Activated CD4-positive, alpha-beta T cell treated with anti-CD3 and anti-CD28 coated beads, Interleukin-2, amount 50 U/mL, for 4 hours (primary cell): ENCODE results near the gene TACO1.
A peak's percentile ranks its signal among the peaks of the same experiment; 100 is the strongest.

ENCODE experiments used
- DNase-seq, 2 experiments: peaks; one replicate each; pipeline ENCODE4 v3.0.0-alpha.2; 2020

TACO1 gene

DNA sequence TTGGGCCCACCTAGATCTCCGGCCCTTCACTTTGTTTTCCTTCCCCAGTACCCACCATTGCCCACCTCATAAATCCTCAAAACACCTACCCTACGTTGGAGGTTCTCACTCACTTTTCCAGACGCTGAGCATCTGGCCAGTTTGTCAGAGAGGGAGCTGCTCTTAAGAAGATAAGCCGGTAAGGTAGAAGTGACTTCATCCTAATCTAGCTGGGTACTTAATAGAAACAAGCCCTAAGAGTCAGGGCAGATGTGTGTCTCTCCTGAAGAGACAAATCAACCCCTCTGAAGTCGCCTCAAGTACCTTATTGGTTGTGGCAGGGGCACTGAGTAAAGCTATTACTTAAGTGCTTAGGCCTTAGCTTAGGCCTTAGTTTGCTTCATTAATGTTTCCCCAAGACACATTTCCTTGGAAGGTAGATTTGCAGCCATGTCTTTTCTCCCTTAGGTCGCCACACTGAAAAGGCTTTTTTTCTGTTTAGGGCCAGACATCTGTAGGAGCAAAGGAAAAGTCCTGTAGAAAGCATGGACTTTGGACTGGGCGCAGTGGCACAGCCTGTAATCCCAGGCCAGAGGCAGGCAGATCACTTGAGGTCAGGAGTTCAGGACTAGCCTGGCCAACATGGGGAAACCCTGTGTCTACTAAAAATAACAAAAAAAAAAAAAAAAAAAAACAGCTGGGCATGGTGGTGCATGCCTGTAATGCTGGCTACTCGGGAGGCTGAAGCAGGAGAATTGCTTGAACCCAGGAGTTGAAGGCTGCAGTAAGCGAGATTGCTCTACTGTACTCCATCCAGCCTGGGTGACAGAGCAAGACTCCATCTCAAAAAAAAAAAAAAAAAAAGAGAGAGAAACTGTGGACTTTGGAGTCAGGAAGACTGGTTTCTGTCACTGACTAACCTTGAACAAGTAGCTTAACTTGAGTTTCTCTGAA, 1.0 kb downstream of the TACO1 start:
- DNase-seq, result no peak

DNA sequence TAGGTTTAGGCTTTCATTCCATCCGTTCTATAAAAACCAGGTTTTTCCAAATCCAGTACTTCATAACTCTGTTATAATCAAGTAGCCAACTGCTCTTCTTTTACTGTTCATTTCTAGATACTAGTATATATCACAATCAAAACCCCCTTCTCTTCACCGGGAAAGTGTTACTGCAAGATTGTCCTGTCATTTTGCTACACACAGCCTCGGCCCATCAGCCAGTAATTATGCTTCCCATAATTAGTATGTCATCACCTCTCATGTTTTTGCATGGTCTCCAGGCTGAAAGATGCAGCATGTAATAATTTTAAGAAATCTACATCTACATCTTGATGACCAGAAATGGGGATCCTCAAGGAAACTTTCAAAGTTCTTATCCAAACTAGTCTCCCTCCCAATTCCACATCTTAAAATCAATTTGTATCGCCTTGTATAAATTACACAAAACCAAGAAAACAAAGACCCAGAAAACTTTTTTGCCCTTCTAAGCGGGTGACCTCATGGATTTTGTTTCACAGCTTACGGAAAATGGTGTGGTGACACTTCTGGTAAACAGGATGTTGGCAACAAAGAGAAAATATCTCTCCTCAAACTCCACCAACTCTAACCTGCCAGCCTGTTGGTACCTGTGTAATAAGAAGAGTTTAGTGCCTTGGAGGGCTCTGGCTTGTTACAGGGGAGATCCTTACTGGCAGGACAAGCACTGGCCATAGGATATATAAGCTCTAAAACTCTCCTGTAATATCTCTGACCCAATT, 9.3 kb downstream of the TACO1 start:
- DNase-seq, result peak in 1 of 2 experiments; percentile 17

DNA sequence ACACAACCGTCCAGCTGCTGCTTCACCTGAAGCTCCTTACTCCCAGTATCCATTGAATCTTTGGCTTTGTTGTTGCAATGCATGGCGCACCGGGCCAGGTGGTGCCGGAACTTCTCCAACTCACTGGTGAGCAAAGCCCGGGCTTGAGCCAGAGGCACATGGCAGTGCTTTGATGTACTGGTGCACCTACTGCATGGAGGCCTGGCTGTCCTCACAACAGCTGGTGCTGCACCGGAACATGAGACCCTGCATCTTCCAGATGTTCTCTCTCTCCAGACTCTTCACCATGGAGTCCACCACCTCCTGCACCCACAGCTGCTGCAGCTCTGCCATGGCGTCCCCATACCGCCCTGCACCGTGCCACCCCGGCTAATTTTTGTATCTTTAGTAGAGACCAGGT, 10.2 kb downstream of the TACO1 start:
- no peak for DNase-seq

DNA sequence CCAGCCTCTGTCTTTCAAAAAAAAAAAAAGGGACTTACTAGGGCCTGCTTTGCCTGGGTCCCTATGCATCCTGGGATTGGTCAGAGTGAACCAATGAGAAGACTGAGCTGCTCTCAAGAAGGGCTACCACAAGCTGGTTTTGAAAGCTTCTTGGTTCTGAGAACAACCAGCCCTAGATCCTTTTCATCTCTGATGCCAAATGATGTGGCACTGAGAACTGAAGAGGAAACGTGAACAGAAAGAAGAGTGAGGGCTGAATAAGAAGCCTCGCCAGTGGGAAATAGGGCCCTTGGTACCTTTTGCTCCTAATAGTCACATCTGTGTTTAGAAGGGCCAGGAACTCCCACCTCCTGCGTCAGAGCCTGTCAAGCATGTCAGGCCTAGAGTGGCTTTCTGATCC, 10.7 kb downstream of the TACO1 start:
- peak in 1 of 2 experiments; percentile 11 for DNase-seq

DNA sequence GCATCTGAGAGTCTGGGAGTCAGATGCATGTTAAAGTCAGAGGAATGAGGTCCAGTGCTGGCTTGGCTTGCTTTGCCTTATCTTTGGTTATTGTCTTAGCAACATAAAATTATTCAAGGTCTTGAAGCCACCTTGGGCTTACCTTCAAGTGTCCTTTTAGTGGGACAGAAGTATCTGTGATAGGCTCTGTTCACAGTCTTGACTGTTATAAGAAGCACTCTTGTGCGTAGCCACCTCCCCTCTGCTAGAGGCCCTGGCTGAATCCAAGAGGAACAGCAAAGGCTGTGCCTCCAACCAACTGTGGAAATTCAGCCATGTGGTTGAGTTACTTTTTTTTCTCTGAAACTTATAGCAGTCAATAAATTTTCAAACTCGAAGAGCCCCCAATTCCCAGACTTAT, 13.0 kb downstream of the TACO1 start:
- no peak for DNase-seq

DNA sequence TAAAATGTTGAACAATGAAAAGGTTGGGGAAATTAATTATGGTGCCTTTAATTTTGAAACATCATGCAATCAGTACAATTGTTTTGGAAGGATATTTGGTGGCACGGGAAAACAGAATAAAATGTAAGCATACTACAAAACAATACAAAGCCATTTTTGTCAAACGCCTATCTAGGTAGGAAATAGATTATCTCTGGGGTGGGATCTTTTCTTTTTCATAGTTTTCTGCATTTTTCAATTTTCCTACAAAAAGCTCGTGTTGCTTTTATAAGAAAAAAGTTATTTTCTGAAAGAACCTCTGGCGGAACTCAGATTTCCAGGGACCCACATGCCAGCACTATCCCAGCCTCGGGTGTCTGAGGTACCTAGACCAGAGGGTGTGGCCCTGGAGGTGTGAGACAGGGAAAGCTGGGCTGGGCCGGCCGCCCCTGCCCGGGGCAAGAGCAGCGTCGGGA, 20.6 kb downstream of the TACO1 start:
- no peak for DNase-seq

DNA sequence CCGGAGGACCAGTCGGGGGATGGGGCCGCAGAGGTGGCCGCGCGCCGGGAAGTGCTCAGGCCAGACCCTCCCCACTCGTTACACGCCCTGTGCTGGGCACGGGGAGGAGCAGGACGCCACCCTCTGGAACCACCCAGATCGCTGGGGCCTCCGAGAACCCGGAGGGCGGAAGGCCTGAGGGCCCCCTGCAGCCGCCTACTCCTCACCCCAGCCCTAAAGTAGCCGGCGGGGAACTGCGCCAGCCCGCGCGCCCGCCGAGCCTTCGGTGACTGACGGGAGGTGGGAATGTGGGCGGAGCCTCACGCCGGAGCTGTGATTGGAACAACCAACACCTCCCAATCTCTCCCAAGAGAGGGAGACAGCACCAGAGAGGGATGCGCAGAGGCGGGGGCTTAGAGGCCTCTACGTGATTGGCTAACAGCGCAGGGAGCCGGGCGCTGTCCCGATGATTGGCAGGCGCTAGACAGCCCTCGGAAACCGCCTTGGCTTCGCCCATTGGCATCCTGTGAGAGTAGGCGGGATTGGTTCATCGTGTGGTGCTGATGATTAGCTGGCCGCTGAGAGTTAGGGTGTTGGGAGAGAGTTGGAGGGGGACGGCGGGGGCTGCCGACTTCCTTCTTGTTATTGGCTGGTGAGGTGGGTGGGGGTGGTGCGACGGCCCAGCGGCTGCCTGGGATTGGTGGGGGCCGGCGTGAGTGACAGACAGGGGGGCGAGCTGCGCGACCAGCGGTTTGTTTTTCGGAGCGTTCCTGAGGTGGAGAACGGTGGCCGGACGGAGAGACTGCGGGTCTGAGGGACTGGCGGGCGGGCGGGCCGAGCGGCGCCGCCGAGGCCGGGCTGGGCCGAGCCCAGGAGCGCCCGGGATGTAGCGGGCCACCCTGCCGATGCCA, 21.2 kb downstream of the TACO1 start, which contains the start of gene MAP3K3:
Gene MAP3K3, plus strand, starts transcription at position 734 of the 890 bp plus-strand sequence. CDS start 343 bp downstream, outside the sequence.
- peak; percentile 97 for DNase-seq

DNA sequence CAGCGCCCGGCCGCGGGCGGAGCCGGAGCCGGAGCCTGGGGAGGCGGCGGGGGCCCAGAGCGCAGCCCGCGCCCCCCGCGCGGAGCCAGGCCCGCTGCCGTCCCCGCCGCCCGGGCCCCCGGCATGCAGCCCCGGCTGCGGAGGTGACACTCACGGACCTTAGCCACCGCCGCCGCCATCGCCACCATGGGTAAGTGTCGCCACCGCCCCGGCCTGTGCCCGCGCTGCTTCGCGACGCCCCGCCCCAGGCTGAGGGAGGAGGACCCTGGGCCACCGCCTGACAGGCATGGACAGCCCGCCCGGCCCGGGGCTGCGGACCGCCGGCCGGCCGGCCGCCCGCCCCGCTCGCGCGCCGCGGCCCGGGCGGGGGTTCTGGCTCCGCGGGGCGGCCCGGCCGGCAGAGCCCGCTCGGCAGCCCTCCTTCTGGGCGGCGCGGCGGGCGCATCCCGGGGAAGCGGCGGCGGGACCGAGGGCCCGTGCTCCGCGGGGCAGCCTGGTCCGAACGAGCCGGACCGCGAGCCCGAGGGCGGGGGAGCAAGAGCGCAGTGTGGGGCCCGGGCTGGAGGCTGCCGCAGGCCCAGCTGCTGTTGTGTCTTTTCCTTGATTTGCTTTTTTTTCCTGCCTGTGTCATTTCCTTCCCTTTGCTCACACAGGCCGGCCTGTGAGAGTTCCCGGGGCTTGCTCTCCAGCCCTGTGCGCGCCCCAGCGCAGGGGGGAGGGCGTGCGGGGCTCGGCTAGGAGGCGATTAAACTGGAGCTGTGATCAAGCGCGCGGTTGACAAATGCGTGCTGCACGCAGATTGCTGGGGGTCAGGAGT, 22.1 kb downstream of the TACO1 start:
- peak; percentile 34 to 43 for DNase-seq

DNA sequence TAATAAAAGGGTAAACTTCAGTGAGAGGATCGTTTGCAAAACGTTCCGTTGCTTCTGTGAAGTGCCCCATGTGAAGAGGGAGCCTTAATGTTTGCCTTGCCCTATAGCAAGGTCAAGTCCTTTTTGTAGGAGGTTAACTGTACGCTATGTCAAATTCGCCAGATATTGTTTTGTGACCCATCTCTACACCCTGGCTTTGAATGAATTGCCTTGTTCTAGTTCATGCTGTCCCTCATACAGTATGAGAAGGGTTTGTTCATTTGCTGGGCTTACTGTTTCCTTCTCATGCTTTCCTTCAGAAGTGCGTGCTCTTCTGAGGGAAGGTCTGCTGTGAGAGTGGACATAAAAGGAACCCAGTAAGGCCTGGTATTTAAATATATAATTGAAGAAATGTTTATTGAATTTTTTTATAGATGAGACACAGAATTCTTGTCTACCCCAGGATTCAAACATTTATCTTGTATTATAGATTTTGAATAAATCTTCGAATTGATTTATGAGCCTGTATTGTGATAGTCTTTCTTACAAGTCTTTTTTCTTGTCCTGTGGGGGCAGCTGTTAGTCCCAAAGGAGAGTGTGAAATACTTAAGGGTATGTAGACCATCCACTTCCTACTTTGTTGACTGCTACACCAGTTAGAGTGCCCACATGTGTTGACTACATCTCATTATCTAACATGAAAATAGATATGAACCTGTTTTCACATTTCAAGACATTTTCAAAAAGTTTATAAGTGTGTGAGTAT, 23.3 kb downstream of the TACO1 start:
- no peak for DNase-seq

DNA sequence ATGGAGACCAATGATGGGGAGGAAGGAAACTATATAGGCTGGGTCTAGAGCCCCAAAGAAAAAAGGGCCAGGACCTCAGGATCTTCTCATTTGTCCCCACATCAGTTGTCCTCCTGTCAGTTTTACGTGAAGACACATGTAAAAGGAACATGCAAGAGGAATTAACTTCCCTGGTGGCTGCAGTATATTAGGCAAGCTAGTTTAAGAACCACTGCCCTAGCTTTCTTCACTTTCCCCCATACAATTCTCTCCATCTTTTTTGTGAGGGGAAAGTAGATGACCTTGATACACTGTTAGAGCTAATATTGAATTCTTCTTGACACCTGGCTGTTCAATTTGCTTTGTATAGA, 23.8 kb downstream of the TACO1 start:
- DNase-seq, result no peak

DNA sequence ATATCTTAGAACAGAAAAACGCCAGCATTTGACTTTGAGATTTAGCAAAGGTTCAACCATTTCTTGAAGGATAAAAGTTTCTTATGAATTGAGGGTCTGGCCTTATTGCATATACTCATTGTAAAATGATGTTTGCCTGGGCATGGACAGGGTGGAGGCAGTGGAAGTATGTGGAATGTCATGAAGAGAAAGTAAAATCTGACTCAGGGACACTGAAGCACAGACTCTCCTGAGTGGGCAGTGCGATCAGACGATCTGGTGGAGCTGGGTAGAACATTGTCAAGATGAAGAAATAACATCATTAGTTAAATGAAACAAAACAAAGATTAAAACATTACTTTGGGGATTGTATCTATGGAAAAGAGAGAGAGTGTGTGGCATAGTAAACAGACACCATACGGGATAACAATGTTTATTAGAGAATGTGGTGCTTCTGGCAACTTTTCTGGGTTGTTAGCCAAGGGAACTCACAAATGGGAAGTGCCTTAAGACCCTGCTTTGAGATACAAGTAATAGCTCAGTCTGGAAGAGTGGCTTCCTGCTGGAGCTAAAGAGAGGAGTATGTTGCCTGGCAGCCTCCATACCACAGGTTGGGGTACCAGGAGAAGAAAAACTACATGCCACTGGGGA, 26.0 kb downstream of the TACO1 start:
- no peak for DNase-seq

DNA sequence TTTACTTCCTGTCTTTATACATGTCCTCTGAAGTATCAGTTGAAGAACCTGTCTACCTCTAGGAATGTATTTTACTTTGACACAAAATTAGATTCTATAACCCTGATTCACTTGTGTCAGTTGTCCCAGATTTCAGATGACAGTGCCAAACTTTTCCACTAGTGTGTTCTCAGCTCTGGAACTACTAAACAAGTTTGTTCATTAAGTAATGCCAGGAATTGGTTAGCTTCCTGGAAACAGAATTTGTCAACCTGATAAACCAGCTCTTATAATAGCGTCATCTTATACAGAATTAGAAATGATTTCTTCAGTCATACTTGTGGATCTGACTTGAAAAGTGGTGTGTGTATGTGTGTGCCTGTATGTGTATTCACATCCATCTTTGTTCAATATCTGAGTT, 28.9 kb downstream of the TACO1 start:
- DNase-seq, result no peak

DNA sequence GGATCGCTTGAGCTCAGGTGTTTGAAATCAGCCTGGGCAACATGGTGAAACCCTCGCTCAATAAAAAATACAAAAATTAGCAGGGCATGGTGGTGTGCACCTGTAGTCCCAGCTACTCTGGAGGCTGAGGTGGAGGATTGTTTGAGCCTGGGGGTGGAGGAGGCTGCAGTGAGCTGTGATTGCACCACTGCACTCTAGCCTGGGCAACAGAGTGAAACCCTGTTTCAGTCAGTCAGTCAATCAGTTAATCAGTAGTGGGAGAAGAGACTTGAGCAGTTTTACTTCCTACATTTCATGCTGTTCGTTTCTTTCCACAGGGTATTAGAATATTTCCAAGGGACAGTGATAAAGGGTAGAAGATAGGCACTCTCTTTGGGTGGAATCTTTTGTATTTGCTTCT, 30.4 kb downstream of the TACO1 start:
- DNase-seq, result no peak

DNA sequence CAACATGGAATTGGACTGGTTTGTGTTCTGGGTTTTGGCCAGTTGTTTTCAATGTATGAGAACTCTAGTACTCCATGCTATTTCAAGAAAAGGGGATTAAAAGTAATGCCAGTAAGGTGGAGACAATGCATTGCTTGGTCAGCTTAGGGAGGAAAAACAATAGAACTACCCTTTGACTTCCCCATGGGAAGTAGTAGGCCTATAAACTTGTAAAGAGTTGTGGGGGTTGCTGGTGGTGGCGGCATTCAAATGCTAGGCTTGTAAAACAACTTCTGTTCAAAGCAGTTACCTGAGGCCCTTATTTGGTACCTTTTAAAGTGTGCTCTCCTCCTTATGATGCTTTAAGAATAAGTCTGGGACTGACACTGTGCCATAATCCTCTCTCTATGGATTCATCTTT, 30.9 kb downstream of the TACO1 start:
- DNase-seq, result no peak

DNA sequence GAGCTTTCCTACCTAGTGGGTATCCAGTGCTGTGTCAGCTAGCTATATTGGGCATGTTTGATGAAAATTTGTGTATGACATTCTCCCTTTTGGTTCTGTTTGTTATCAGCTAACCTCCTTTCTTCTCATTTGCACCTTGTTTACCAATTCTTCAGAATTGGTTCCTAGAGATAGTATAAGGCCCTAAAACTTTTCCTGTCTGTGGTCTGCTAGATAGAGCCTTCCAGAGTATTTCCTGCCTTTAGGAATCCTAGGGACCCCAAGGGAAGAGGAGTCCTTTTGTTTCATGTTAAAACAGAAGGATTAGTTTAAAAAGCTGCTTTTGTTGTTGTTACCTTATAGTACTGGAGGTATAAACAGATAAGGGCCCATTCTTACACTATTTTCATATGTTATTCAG, 33.0 kb downstream of the TACO1 start:
- no peak for DNase-seq

DNA sequence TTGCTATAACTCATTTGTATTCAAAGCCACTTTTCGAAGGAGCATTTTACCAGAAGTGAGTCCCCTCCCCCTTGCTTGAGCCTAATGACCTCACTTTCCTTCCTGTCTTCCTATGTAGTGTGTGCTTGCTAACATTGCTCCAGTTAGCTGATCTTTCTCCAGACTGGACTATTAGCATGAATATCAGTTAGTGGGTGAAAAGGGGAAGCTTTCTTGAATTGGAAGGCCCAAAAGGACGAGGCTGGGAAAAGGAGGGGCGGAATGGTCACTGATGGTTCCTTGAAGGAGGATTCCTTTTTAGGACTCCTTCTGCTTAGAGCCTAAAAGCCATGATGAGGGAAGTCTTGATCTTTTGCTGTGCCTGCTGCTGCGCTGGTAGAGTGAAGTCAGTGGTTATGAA, 33.5 kb downstream of the TACO1 start:
- no peak for DNase-seq

DNA sequence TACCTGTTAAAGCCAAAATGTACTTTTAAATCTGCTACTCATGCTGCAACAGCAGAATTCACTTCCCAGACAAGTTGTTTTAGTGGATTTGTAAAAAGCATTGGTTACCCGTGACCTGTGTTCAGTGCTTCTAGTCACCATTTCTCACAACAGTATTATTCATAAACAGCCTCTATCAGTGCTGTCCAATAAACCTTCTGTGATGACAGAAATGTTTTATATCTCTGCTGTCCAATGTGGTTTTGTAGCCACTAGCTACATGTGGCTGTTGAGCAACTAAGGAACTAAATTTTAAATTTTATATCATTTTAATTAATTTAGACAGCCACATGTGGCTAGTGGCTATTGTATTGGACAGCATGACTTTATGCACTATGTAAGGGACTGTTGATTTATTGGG, 34.1 kb downstream of the TACO1 start:
- DNase-seq, result no peak

DNA sequence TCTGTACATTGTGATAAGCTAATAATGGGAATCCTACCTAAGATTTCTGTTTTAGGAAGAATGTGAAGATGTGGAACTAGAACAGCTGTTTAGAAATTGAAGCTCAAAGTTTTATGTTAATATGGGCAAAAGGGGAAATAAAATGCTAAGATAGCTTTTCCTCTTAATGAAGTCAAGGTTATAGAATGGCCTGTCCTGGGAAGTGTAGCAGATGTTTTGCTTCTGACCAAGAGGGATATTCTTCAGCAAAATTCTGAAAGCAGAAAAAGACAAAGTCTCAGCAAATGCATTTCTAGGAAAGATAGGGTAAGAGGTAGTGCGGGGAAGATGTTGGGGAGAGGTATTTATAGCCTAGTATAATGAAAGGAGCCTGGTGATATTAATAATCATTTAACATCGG, 34.6 kb downstream of the TACO1 start:
- no peak for DNase-seq

DNA sequence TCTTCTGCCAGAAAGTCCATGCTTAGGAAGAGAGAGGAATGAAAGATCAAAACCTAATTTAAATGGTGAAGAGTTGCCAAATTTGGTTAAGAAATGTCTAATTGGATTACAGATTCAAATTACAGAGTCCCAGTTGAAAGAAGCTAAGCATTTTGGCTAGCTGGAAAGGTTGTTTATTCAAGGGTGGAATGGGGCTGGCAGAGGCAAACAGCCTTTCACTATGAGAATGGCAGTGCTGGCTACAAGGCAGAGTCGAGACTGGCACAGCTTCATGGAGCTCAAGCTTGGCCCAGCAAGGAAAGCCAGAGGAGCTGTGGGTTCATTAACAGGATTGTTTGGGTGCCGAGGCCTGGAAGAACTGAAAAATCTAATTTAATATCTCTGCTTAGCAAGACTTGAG, 35.1 kb downstream of the TACO1 start:
- DNase-seq, result no peak

DNA sequence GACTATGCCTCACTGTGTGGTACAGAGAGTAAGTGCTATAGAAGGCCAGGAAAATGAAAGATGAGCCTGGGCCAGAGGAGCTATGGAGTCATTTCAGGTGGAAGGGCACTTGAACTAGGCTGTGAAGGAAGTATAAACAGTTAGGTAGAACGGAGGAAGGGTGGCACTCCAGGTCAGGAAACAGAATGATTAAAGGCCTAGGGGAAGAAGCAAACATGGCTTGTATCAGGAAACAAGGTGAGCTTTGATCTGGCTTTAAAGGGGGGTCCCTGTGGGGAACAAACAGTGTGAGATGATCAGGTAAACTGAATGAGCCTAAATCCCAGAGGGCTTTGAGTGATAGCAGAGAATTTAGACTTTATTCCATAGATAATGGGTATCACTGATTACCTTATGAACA, 38.4 kb downstream of the TACO1 start:
- no peak for DNase-seq

DNA sequence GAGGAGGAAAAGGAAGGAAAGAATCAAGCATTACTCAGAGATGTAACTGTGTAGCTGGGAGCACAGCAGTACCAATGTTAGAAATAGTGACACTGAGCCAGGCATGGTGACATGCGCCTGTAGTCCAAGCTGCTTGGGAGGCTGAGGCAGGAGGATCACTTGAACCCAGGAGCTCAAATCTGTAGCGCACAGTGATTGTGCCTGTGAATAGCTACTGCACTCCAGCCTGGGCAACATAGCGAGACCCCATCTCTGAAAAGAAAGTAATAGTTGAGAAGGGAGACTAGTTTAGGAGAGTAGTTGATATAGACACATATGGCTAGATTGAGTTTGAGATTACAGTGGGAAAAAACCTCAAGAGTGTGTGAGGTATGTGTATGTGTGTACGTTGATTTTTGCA, 39.3 kb downstream of the TACO1 start:
- no peak for DNase-seq
